Putamen (tissue), 1 donor: ENCODE data around the gene DNAJC25.
"Not testable (repeated sequence)": the region's sequence is repeated elsewhere in the genome, so short reads cannot be mapped to it uniquely, and the experiment has no call there.

Experiments
- DNase-seq: peaks from one replicate; pipeline ENCODE4 v3.0.0-alpha.2; 2016; ENCODE audit warnings: low spot score

The DNAJC25 gene

DNA sequence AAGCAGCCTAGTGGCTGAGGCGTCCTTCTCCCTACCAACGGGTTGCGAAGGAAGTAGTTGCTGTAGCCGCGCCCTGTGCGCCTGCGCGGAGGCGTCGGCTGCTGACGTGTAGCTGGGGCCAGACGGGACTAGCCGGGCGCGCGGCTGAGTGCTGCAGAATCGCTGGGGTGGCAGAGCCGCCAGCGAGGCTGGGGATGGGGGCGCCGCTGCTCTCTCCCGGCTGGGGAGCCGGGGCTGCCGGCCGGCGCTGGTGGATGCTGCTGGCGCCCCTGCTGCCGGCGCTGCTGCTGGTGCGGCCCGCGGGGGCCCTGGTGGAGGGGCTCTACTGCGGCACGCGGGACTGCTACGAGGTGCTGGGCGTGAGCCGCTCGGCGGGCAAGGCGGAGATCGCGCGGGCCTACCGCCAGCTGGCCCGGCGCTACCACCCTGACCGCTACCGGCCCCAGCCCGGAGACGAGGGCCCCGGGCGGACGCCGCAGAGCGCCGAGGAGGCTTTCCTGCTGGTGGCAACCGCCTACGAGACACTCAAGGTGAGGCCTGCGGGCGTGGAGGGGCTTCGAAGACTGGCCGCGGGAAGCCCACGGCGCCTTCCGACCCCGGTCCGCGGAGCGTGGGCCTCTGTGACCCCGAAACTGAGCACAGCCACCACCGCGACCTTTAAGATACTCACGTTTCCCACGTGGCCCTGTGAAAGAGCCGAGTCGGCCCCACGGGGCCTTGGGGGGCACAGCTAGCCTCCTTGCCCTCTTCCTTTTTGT, at the start of gene DNAJC25:
DNAJC25 (plus strand) TSS at position 121 of the 758 bp plus-strand sequence; CDS start at position 195, 74 bp downstream.
- peak; percentile 98 for DNase-seq

DNA sequence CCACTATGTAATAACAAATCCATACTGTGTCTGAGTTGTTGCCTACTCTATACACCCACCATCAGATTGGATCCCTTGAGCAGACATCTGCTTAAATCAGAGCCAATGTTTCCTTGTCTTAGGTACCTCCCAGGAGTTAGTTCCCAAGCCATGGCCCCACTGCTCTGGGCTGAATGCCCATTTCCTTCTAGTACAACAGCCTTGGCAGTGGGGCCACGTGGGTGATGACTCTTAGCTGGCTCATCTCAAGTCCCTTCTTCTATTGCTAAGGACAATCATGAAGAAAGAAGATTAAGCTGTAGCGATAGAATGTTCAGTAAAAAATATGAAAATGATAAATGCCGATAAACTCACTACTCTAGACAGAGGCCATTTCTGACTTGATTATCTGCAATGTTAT, 48.2 kb upstream of the DNAJC25 start:
- DNase-seq, result no peak

DNA sequence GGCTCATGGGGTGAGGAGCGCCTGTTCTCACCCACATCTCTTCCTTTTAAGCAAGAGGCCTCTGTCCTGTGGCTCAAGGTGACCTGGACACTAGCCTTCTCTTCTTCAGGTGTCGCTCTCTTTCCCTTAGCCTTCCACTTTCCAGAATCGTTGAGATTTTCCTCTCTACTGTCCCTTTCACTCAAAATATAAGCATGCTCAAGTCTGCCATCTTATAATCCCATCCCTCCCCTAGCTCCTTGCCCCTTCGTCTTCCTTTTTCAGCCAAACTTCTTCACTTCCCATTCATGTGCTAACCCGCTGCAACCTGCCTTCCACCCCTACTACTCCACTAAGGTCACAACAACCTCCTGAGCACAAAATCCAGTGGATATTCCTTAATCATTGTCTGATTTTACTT, 44.8 kb upstream of the DNAJC25 start:
- no peak for DNase-seq

DNA sequence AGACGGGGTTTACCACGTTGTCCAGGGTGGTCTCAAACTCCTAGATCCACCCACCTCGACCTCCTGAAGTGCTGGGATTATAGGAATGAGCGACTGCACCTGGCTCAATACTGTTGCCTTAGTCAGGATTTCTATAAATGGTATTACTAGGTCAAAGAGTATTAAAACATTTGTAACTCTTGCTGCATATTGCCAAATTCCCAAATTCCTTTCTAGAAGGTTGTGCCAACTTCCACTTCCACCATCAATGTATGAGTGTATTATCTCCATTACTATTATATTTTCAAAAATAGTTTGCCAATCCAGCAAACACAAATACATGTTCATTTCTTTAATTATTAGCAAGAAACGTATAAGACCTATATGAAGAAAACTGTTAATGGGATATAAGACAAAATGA, 42.3 kb upstream of the DNAJC25 start:
- DNase-seq, result no peak

DNA sequence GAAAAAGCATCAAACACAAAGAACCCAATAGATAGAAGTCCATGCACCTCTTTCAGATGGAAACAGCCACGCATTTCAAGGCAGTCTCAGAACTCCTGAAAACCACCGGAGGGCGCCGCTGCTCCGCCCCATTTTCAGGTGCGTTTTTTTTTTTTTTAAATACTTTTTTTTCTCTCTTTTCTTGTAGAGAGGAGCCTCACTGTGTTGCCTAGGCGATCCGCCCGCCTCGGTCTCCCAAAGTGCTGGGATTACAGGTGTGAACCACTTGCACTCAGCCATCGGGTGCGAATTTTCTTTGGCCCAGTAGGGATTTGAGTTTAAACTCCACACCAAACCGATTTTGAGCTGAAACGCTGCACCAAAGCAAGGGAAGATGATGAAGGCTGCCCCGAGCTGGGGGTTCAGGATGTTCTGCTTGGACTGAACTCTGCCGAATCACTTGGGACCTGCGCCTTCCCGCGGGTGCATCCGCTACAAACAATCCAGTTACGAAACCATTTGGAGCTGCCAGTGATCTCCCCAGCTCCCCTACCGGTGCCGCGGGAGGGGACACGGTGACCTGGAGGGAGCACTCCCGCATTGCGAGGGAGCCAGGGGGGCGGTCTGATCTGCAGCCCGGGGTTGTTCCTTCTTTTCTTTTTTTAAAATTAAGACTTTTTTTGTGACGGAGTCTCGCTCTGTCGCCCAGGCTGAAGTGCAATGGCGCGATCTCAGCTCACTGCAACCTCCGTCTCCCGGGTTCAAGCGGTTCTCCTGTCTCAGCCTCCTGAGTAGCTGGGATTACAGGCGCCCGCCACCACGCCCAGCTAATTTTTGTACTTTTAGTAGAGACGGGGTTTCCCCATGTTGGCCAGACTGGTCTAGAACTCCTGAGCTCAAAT, 33.0 kb upstream of the DNAJC25 start:
- peak; percentile 52 for DNase-seq

DNA sequence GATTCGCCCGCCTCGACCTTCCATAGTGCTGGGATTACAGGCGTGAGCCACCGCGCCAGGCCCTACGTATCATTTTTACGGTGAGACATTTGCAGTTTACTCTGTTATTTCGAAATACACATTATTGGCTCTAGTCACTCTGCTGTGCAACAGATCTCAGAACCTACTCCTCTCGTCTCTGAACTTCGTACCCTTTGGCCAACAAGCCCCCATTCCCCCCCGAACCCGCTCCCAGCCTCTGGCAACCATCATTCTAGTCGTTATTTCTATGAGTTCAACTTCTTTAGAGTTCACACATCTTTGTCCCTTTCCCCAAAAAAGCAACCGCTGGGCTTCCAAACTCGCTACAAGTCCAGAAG, 32.4 kb upstream of the DNAJC25 start:
- DNase-seq, result no peak

DNA sequence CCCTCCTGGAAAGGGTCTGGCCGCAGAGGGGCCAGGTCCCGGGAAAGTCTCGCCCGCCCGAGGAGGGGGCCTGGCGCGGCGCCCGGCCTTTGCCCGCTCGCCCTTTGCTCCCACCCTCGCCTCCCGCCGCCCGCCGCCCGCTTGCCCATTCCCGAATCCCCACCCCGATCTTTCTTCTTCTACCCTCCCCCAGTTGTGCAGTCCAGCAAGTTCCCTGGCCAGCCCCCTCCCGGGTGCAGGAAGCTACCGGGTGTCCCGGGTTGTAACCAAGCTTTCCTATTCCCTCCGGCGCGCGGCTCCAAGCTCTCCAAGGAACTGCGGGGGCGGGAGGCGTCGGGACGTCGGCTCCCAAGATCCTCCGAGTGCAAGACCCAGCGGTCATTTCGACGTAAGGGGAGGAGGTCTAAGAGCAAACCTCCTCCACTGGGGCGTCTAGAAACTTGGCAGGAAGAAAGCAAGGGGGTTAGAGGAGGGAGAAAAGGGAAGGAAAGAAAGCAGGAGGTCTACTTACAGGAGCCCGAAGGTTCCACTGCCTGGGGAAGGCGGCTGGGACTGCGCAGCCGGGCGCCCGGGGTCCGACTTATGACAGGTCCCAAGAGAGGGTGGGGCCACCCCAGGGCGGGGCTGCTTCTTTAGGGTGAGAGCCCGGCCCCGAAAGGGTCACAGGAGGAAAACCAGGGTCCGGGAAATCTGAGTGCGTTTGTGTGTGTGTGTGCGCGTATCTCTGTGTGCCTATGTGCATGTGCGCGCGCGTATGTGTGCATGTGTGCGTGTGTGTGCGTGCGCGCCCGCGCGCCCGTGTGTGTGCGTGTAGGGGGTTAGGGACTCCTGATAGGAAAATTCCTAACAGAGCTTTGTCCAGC, 31.8 kb upstream of the DNAJC25 start, which contains the start of gene PTGR1:
PTGR1 (minus strand) TSS at position 556 of the 863 bp plus-strand sequence. CDS start 2,225 bp downstream, outside the sequence.
- DNase-seq, result peak; percentile 72

DNA sequence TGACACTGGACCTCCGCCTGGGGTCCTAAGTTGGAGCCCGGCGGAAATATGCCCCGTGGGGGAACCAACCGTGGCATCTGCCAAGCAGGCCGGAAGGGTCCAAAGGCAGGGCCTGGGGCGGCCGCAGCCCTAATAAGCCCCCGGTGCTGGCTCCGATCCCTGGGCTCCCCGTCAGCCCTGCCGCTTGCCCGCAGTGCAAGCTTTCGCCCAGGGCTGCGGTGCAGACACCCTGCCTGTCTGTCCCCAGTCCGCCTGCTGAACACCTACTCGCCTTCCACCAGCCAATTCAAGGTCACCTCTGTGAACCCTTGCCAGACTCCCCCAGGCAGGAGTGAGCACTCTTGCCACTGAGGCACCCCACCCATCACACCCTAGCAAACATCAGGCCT, 31.2 kb upstream of the DNAJC25 start:
- no peak for DNase-seq

DNA sequence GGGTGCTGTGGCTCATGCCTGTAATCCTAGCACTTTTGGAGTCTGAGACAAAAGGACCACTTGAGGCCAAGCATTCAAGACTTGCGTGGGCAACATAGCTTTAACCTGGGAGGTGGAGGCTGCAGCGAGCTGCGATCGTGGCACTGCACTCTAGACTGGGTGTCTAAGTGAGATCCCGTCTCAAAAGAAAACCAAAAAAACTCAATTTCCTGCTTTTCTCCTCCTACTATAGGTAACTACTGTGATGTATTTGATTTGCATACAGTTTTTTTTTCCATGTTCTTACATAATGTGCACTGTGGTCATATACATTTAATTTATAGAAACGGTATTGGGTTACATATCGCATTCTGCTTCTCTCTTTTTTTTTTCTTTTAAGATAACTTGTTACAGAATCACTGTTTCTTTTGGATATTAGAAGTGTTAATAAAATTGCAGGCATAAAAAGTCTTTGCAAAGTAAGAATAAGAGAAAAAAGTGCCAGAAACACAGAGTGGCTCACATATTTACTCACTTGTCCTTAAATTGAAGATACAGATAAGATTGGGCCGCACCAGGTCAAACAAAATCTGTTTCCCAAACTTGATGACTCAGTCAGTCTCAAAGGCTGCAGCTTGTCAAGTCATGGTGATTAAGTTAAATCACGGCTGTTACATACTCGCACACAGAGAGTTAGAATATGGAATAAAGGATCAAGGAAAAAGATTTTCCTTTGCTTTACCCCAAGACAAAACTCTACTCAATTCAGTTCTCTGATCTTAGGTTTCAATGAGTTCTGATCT, 29.7 kb upstream of the DNAJC25 start:
- DNase-seq, result no peak

DNA sequence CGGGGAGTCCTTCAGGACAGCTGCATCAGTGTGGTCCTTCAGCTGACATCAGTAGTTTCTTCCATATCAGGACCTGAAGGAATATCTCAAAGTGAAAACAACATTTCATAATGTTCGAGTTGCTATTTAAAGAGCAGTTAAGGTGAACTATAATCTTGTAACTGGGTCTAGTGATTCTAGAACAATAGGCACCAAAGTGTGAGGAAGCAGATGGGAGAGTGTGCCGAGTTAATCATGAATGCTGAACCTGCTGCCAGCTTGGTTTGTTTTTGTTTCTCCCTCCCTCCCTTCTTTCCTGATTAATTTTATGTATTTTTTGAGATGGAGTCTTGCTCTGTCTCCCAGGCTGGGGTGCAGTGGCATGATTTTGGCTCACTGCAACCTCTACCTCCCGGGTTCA, 28.1 kb upstream of the DNAJC25 start:
- DNase-seq, result no peak

DNA sequence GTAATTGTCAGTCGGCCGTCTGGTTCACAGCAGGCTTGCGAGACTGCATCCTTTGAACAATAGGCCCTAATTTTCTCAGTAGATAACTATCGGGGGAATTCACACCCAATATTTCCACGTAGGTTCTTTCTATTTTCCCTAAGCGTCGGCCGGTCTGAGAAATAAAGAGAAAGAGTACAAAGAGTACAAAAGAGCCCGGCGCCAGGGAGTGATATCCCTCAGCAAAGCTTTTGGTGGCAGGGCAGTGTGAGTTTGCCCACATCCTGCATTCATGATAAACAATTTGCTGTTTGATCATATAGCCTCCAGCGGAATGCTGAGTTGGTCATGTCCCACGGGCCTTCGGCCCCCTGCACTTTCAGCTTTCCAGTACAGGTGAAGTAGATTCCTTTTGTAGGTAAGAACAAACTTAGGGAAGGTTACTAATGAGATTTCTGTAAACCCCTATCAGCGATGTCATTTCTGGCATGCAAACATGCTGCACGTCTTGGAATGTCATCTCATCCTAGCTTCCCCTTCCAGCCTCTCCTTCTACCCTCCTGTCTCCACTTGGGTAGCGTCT, 27.0 kb upstream of the DNAJC25 start:
- DNase-seq, result no peak

DNA sequence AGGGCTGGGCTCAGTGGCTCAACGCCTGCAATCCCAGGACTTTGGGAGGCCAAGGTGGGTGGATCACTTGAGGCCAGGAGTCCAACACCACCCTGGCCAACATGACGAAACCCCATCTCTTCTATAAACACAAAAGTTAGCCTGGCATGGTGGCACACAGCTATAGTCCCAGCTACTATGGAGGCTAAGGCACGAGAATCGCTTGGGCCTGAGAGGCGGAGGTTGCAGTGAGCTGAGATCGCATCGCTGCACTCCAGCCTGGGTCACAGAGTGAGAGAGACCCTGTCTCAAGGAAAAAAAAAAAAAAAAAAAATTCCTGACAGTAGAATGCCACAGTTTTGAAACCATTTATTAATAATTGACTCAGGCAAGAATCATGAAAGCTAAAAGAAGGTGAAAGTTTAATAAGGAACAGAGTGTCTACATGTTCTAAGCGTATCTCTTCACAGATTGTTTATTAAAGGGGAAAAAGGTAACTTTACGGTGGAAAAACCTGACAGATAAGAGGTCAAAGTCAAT, 26.0 kb upstream of the DNAJC25 start:
- DNase-seq, result no peak

DNA sequence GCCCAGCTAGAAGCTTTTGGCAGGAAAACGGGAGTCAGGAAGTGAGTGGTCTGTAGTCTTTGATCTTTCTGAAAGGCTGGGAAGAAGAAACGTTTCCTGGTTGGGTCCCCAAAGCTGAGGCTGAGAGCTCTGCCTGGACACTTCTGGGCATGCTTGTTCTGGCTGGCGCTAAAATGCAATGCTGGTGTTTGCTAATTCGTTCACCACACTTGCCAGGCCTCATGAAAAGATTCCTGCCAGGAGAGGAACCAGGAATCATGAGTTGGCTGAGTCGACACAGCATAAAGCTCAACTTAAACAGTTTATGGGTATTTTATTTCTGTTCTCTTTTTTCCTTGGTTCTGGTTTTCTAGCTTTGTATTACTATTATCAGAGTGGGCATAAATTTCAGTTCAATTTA, 21.0 kb upstream of the DNAJC25 start:
- DNase-seq, result no peak

DNA sequence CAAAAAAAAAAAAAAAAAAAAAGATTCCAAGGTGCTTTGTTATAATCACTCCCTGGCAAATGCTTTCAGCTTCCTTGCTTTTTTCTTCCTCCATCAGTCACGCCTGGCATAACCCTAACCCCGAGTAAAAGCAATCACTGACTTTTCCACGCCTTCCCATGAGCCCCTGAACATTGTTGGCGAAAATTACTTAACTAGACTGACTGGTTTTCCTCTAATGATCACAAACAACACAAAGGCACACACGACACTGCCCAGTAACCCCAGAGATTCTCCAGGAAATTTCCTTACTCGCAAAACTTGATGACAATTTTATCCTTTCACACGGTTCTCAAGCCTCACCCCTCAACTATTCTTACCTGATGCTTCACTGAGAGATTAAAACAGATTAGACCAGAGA, 20.3 kb upstream of the DNAJC25 start:
- DNase-seq, result no peak

DNA sequence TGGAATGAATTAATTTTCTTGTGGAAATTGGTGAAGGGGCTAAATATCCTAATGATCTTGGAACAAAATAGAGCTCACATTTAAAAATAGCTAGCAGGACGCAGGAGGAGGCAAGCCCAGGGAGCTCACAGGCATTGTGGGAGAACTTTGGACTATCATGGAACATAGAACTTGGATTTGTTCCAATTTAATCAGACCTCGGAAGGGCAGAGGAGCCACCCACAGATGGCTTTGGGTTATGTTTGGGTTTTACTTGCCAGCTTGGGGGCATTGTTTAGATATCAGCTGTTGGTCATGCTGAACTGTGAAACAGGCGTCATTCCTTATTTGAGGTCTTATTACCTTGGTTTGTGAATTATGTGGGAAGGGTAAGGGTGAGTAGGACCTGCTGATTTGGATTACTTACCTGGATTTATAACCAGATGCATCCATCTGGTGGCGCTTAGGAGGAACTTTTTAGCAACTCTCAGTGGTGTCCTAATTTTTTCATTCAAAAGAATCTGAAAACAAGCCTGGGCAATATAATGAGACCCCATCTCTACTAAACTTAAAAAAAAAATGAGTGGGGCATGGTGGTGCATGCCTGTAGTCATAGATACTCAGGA, 17.6 kb upstream of the DNAJC25 start:
- DNase-seq, result no peak

DNA sequence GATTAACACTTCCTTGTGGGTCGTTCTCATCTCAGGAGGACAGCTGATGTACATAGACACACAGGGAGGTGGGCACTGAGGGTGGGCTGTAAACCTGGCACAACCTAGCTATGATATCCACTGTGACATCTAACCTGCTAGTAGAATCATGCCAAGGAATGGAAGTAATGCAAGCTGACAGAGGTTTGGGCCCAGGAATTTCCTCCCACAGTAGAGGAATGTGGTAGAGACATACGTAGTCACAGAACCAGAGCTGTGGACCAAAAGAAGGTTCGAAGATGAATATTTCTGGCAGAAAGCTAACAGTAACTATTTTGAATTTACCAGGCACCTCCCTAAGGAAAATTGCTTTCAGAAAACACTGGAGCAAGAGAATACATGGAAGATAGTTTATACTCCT, 15.2 kb upstream of the DNAJC25 start:
- DNase-seq, result no peak

DNA sequence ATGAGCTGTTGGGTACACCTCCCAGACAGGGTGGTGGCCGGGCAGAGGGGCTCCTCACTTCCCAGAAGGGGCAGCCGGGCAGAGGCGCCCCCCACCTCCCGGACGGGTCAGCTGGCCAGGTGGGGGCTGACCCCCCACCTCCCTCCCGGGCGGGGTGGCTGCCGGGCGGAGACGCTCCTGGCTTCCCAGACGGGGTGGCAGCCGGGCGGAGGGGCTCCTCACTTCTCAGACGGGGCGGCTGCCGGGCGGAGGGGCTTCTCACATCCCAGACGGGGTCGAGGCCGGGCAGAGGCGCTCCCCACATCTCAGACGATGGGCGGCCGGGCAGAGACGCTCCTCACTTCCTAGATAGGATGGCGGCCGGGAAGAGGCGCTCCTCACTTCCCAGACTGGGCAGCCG, 13.8 kb upstream of the DNAJC25 start:
- DNase-seq, result not testable (repeated sequence)

DNA sequence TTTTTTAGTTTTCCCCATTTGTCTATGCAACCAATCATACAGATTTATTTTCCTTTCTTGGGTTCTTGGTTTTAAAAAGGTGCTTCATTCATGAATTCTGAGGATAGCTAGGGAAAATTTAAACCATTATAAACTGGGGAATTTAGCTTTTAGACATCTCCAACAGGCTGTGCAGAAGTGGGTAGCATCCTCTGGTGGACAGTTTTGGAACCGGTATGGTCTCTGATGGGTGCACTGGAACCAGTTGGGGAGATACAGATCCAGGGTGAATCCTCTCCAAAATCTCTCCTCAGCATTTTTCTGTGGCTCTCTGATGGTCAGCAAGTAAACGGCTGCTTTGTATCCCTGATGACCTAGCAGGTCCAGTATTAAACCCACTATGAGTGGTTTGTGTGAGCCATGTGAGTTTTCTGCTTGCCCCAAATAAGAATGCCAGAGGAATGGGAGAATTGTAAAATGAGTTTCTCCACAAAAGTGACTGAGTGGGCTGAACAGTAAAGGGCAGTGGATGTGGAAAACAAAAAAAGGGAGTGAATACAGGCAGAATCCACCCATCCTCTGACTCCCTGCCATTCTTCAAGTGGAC, 9.1 kb upstream of the DNAJC25 start:
- DNase-seq, result peak; percentile 38

DNA sequence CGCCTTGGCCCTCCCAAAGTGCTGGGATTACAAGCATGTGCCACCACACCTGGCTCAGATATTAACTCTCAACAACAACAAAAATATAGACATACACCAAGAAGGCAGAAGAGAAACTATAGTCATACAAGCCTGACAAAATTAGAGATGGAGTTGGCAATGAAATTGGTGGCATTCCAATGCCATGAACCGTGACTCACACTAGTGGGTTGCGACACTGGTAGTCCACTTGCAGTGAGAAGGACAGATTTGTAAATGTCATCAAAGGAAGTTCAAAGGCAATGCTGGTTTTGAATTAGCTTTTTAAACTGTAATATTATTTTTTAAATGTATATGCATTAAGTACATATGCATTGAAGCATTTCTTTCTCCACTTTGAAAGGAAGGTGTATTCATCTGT, 8.5 kb upstream of the DNAJC25 start:
- DNase-seq, result no peak
